WTC11 (cell line): ENCODE data around the gene VARS1. TPM values are rescaled to one million over a fixed set of nuclear protein-coding genes. Genes with fewer than 3 reads are reported as not detected.

Experiments
- ATAC-seq: fragments of 200-7000 bp; cut with Tn5 transposase; 2 replicates; pipeline ENCODE4 v1.10.0; 2021; ENCODE audit warnings: mild to moderate bottlenecking, moderate library complexity
- CTCF ChIA-PET: fragments of 300-600 bp; sonication (Branson Sonifier 250); formaldehyde crosslinking; loops from one replicate; lab custom pipeline; 2021; ENCODE audit warnings: antibody characterized with exemption; lab: Charles Lee
- POLR2A ChIA-PET: fragments of 350-600 bp; sonication (Branson Sonifier 250); formaldehyde crosslinking; loops from one replicate; lab custom pipeline; 2021; ENCODE audit warnings: antibody characterized with exemption; lab: Charles Lee
- DNase-seq: peaks from one replicate; pipeline ENCODE4 v3.0.0; 2021; ENCODE audit warnings: low spot score
- H3K27ac Mint-ChIP-seq: 2 replicates; pipeline ENCODE4 v1.8.0; 2021; ENCODE audit warnings: mixed read lengths
- H3K27me3 Mint-ChIP-seq: 2 replicates; pipeline ENCODE4 v1.8.0; 2021; ENCODE audit warnings: low read depth, mild to moderate bottlenecking, moderate library complexity, mixed read lengths
- H3K36me3 Mint-ChIP-seq: 2 replicates; pipeline ENCODE4 v1.8.0; 2021; ENCODE audit warnings: mixed read lengths
- H3K4me1 Mint-ChIP-seq: 2 replicates; pipeline ENCODE4 v1.8.0; 2022; ENCODE audit warnings: mixed read lengths
- H3K4me3 Mint-ChIP-seq: 2 replicates; pipeline ENCODE4 v1.8.0; 2021; ENCODE audit warnings: mild to moderate bottlenecking, moderate library complexity, mixed read lengths
- H3K9me3 Mint-ChIP-seq: 2 replicates; pipeline ENCODE4 v1.8.0; 2021; ENCODE audit warnings: mixed read lengths
- AR ChIP-seq: fragments of 250-450 bp; sonication (Bioruptor Pico); IDR thresholded peaks from 2 replicates; pipeline ENCODE4 v1.9.0; 2021; ENCODE audit warnings: mild to moderate bottlenecking
- ATF1 ChIP-seq: sonication (generic); formaldehyde crosslinking; IDR thresholded peaks from 2 replicates; pipeline ENCODE4 v1.8.1; 2023; ENCODE audit warnings: mild to moderate bottlenecking, moderate library complexity, missing genetic modification reagents
- CREB1 ChIP-seq: sonication (generic); formaldehyde crosslinking; IDR thresholded peaks from 2 replicates; pipeline ENCODE4 v1.8.0; 2023; ENCODE audit warnings: mild to moderate bottlenecking, missing genetic modification reagents
- FOXP1 ChIP-seq: sonication (generic); formaldehyde crosslinking; IDR thresholded peaks from 2 replicates; pipeline ENCODE4 v1.8.0; 2022; ENCODE audit warnings: missing genetic modification reagents, mild to moderate bottlenecking, moderate library complexity, borderline replicate concordance
- GRHL2 ChIP-seq: fragments of 250-450 bp; sonication (Bioruptor Pico); IDR thresholded peaks from 2 replicates; pipeline ENCODE4 v1.8.0; 2022; ENCODE audit warnings: mild to moderate bottlenecking, moderate library complexity; ENCODE audit not compliant: insufficient replicate concordance, severe bottlenecking
- GTF2I ChIP-seq: fragments of 250-450 bp; sonication (Bioruptor Pico); conservative IDR thresholded peaks from 2 replicates; pipeline ENCODE4 v1.4.0; 2021; ENCODE audit warnings: mild to moderate bottlenecking
- IRF1 ChIP-seq: sonication (generic); formaldehyde crosslinking; IDR thresholded peaks from 2 replicates; pipeline ENCODE4 v1.8.0; 2023; ENCODE audit warnings: missing genetic modification reagents
- MXD4 ChIP-seq: fragments of 250-450 bp; sonication (Bioruptor Pico); IDR thresholded peaks from 2 replicates; pipeline ENCODE4 v1.8.0; 2021; ENCODE audit warnings: mild to moderate bottlenecking, moderate library complexity, borderline replicate concordance
- NR2C2 ChIP-seq: sonication (generic); formaldehyde crosslinking; IDR thresholded peaks from 2 replicates; pipeline ENCODE4 v1.8.0; 2022; ENCODE audit warnings: mild to moderate bottlenecking, missing genetic modification reagents
- NR3C1 ChIP-seq: sonication (generic); formaldehyde crosslinking; conservative IDR thresholded peaks from 2 replicates; pipeline ENCODE4 v1.8.1; 2023; ENCODE audit warnings: low read depth, mild to moderate bottlenecking, missing genetic modification reagents
- RORB ChIP-seq: fragments of 250-450 bp; sonication (Bioruptor Pico); IDR thresholded peaks from 2 replicates; pipeline ENCODE4 v1.9.0; 2021; ENCODE audit warnings: mild to moderate bottlenecking
- SP1 ChIP-seq: sonication (generic); formaldehyde crosslinking; conservative IDR thresholded peaks from 2 replicates; pipeline ENCODE4 v1.8.1; 2022; ENCODE audit warnings: missing genetic modification reagents
- TCF7 ChIP-seq: sonication (generic); formaldehyde crosslinking; IDR thresholded peaks from 2 replicates; pipeline ENCODE4 v1.8.0; 2022; ENCODE audit warnings: mild to moderate bottlenecking, low read depth, missing genetic modification reagents, moderate library complexity
- TP53 ChIP-seq: sonication (generic); formaldehyde crosslinking; IDR thresholded peaks from 2 replicates; pipeline ENCODE4 v1.8.1; 2023; ENCODE audit warnings: mild to moderate bottlenecking, missing genetic modification reagents
- ZBTB21 ChIP-seq: sonication (generic); formaldehyde crosslinking; IDR thresholded peaks from 2 replicates; pipeline ENCODE4 v1.8.1; 2023; ENCODE audit warnings: mild to moderate bottlenecking, missing genetic modification reagents, borderline replicate concordance
- ZNF232 ChIP-seq: sonication (generic); formaldehyde crosslinking; IDR thresholded peaks from 2 replicates; pipeline ENCODE4 v1.8.0; 2022; ENCODE audit warnings: mild to moderate bottlenecking, missing genetic modification reagents
- ZNF416 ChIP-seq: fragments of 250-450 bp; sonication (Bioruptor Pico); IDR thresholded peaks from 2 replicates; pipeline ENCODE4 v1.9.0; 2021; ENCODE audit warnings: mild to moderate bottlenecking, inconsistent platforms
- ZNF423 ChIP-seq: fragments of 250-450 bp; sonication (Bioruptor Pico); IDR thresholded peaks from 2 replicates; pipeline ENCODE4 v2.1.2; 2022; ENCODE audit warnings: mild to moderate bottlenecking, moderate library complexity
- total RNA-seq: library from RNA; stranded (reverse); gene quantifications from 3 replicates; pipeline ENCODE4 v1.2.3, GENCODE V29; 2021
- TF ChIP-seq, protein P1 (sequence below): sonication (generic); formaldehyde crosslinking; IDR thresholded peaks from 2 replicates; pipeline ENCODE4 v1.8.1; 2022; ENCODE audit warnings: low read depth, missing genetic modification reagents, borderline replicate concordance
- TF ChIP-seq, protein P2 (sequence below): sonication (generic); formaldehyde crosslinking; IDR thresholded peaks from 2 replicates; pipeline ENCODE4 v1.8.0; 2022; ENCODE audit warnings: mild to moderate bottlenecking, missing genetic modification reagents
- TF ChIP-seq, protein P3 (sequence below): sonication (generic); formaldehyde crosslinking; IDR thresholded peaks from 2 replicates; pipeline ENCODE4 v1.8.1; 2022; ENCODE audit warnings: mild to moderate bottlenecking, missing genetic modification reagents, moderate library complexity, borderline replicate concordance

VARS1 gene
- total RNA-seq, 1 experiment from 2014 or later, result 177 TPM

GRCh38 chr6:31780507-31781243 lies 14.9 kb downstream of the VARS1 start:
- Mint-ChIP-seq H3K27ac (no peak overlapping the region; the same call in 1 of the 2 replicates), H3K9me3 (no peaks in the 10 kb centered on the region), H3K4me1 (0 out of 2 replicates have a peak, but pooled peaks cover 2% of the 10 kb centered on the region), H3K27me3 (no peaks in the 10 kb centered on the region), H3K36me3 (peaks cover 31% of the 10 kb centered on the region), H3K4me3 (no peak overlapping the region)
- ChIA-PET CTCF (interaction anchor here (1.1 to 1.5 kb wide), 3 partner anchors 11 to 143 kb away, joined by 3 to 4 read pairs (median 4); partner anchors contain the start of gene LSM2), POLR2A (interaction anchor here (0.6 kb wide), 1 partner anchor 76 kb away, joined by 4 read pairs; no protein-coding TSS in a partner anchor)
- TF ChIP-seq GRHL2 (CRISPR knock-in tag) (no peak), RORB (CRISPR knock-in tag) (no peak)
- DNase-seq (no peak), ATAC-seq (no peak)

DNA sequence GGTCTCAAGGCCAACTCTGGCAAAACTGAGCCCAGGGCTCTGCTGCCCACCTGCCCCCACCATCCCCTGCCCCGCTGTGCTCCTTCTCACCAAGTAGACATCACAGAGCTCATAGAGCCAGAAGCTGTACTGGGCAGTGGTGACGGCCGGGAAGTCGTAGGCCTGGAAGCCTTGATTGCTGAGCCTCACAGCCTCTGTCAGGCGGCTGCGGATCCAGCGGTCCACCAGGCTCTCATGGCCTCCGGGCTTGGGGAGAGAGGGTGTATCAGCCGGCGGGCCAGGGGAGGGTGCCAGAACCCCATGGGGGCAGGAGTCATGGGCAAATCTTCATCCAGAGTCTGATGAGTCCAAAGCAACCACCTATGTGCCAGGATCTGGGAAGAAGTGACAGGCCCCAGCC lies 15.6 kb downstream of the VARS1 start:
- no peak overlapping the region for H3K4me3 Mint-ChIP-seq
- H3K27me3 Mint-ChIP-seq, result no peaks in the 10 kb centered on the region
- ATAC-seq, result no peak
- TF ChIP-seq FOXP1 (no peak), TCF7 (CRISPR knock-in tag) (no peak), ZNF232 (no peak), AR (CRISPR knock-in tag) (no peak)
- TF ChIP-seq, protein P1, sequence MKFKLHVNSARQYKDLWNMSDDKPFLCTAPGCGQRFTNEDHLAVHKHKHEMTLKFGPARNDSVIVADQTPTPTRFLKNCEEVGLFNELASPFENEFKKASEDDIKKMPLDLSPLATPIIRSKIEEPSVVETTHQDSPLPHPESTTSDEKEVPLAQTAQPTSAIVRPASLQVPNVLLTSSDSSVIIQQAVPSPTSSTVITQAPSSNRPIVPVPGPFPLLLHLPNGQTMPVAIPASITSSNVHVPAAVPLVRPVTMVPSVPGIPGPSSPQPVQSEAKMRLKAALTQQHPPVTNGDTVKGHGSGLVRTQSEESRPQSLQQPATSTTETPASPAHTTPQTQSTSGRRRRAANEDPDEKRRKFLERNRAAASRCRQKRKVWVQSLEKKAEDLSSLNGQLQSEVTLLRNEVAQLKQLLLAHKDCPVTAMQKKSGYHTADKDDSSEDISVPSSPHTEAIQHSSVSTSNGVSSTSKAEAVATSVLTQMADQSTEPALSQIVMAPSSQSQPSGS (CRISPR knock-in tag), result no peak
- TF ChIP-seq, all 79 proteins: peak for 0
- 0 out of 2 replicates have a peak, but pooled peaks cover 2% of the 10 kb centered on the region for H3K4me1 Mint-ChIP-seq
- H3K27ac Mint-ChIP-seq, result no peak overlapping the region
- CTCF ChIA-PET, result interaction anchor here (1.1 to 1.5 kb wide), 4 partner anchors 10 to 142 kb away, joined by 3 to 6 read pairs (median 4); partner anchors contain the start of gene LSM2
- H3K36me3 Mint-ChIP-seq, result peaks cover 27% of the 10 kb centered on the region
- no peak for DNase-seq
- H3K9me3 Mint-ChIP-seq, result no peaks in the 10 kb centered on the region
- POLR2A ChIA-PET, result interaction anchor here (0.6 kb wide), 1 partner anchor 77 kb away, joined by 4 read pairs; no protein-coding TSS in a partner anchor

DNA sequence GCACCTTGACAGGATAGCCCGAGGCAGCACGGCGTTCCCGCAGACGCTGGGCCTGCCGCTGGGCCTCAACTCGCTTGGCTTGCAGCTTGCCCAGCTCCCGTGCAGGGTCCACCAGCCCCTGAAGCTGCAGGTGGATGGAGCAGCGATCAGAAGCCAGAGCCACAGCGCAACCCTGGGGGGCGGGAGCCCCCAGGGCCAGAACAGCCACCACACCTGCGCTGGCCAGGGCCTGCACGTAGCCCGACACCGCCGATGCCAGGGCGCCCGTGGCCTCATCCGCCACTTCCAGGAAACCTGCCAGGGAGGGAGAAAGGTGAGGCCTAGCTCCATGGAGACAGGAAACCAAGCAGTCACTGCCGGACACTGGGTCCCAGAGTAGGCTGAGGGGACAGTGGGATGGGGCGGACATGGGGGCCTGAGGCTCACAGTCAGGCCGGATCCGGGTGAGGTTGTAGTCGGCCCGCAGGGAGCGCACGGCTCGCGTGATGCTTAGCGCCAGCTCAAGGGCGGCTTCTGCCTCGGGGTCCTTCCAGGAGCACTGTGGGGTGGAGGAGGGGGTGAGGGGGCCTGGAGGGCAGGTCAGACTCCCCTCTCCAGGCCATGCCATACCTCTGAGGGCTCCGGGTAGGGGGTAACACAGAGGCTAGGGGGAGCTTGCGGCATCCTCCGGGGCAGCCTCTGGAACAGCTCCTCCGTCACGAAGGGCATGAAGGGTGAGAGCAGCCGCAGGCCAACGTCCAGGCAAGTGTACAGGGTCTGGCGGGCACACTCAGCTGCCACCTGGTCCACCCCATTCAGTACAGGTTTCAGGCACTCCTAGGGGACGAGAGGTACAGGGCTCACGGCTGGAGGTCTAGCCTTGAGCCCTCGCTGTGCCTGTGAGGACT lies 16.3 kb downstream of the VARS1 start:
- no peaks in the 10 kb centered on the region for H3K9me3 Mint-ChIP-seq
- CTCF ChIA-PET, result interaction anchor here (0.6 to 1.5 kb wide), 5 partner anchors 9 to 55 kb away, joined by 3 to 6 read pairs (median 4); partner anchors contain the start of gene LSM2
- TF ChIP-seq GTF2I (CRISPR knock-in tag) (no peak), ZBTB21 (no peak), ATF1 (CRISPR knock-in tag) (no peak), NR2C2 (CRISPR knock-in tag) (no peak), CREB1 (CRISPR knock-in tag) (no peak), SP1 (CRISPR knock-in tag) (no peak), TP53 (CRISPR knock-in tag) (no peak), MXD4 (CRISPR knock-in tag) (no peak), RORB (CRISPR knock-in tag) (no peak), IRF1 (CRISPR knock-in tag) (no peak), ZNF416 (no peak), ZNF423 (CRISPR knock-in tag) (no peak), NR3C1 (CRISPR knock-in tag) (no peak)
- TF ChIP-seq, protein P1 (CRISPR knock-in tag), result no peak
- TF ChIP-seq, protein P2, sequence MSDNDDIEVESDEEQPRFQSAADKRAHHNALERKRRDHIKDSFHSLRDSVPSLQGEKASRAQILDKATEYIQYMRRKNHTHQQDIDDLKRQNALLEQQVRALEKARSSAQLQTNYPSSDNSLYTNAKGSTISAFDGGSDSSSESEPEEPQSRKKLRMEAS (CRISPR knock-in tag), result no peak
- TF ChIP-seq, protein P3, sequence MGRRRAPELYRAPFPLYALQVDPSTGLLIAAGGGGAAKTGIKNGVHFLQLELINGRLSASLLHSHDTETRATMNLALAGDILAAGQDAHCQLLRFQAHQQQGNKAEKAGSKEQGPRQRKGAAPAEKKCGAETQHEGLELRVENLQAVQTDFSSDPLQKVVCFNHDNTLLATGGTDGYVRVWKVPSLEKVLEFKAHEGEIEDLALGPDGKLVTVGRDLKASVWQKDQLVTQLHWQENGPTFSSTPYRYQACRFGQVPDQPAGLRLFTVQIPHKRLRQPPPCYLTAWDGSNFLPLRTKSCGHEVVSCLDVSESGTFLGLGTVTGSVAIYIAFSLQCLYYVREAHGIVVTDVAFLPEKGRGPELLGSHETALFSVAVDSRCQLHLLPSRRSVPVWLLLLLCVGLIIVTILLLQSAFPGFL, result no peak

More for the DNA sequence above, 16.3 kb downstream of the VARS1 start:
- no peaks in the 10 kb centered on the region for H3K27me3 Mint-ChIP-seq
- ATAC-seq (no peak), DNase-seq (no peak)
- 0 out of 2 replicates have a peak, but pooled peaks cover 2% of the 10 kb centered on the region for H3K4me1 Mint-ChIP-seq
- no peak overlapping the region for H3K27ac Mint-ChIP-seq
- H3K36me3 Mint-ChIP-seq, result peaks cover 20% of the 10 kb centered on the region
- POLR2A ChIA-PET, result no interaction called here
- H3K4me3 Mint-ChIP-seq, result no peak overlapping the region
